Keratinocyte (primary cell): ENCODE results near the gene CFAP157. TPM values are rescaled to one million over a fixed set of nuclear protein-coding genes. Genes with fewer than 3 reads are reported as not detected.

Experiments
- DNase-seq: peaks from one replicate; pipeline ENCODE4 v3.0.0-alpha.2; 2011; ENCODE audit warnings: low read depth, missing footprints, low spot score
- FAIRE-seq: peaks from 2 replicates; lab custom pipeline; 2011; peaks lifted over from hg19 to GRCh38; lab: Jason Lieb, UNC
- H2AFZ ChIP-seq: 2 replicates; pipeline ENCODE4 v1.6.0; 2012; ENCODE audit warnings: low read length, control low read depth, inconsistent platforms; ENCODE audit not compliant: control insufficient read depth
- H3K27ac ChIP-seq: 2 replicates; pipeline ENCODE4 v1.5.1; 2011; ENCODE audit warnings: low read length; ENCODE audit not compliant: control insufficient read depth, insufficient read depth
- H3K27me3 ChIP-seq: 3 replicates; pipeline ENCODE4 v1.6.0; 2011; ENCODE audit warnings: low read length; ENCODE audit not compliant: control insufficient read depth, insufficient read depth; ENCODE audit errors: extremely low read depth
- H3K36me3 ChIP-seq, 2 experiments: 2 replicates in 1 of 2; 3 replicates in 1 of 2; pipeline ENCODE4 v1.5.1; 2011; ENCODE audit warnings: low read length in 2 of 2, mild to moderate bottlenecking in 1 of 2; ENCODE audit not compliant: control insufficient read depth in 2 of 2, insufficient read depth in 2 of 2; ENCODE audit errors: extremely low read depth in 1 of 2
- H3K4me1 ChIP-seq: 3 replicates; pipeline ENCODE4 v1.5.1; 2011; ENCODE audit warnings: low read length; ENCODE audit not compliant: control insufficient read depth, insufficient read depth; ENCODE audit errors: extremely low read depth
- H3K4me2 ChIP-seq: 3 replicates; pipeline ENCODE4 v1.6.0; 2011; ENCODE audit warnings: low read depth, low read length; ENCODE audit not compliant: control insufficient read depth, insufficient read depth; ENCODE audit errors: extremely low read depth
- H3K4me3 ChIP-seq, 3 experiments: fragments of 200-600 bp in 1 of 3; sonication (generic) in 1 of 3; 2 replicates in 2 of 3; 3 replicates in 1 of 3; pipeline ENCODE4 v1.5.1; 2011 to 2016; ENCODE audit warnings: low read length in 3 of 3, mild to moderate bottlenecking in 3 of 3, control low read depth in 2 of 3, inconsistent platforms in 1 of 3, low read depth in 1 of 3, mixed read lengths in 1 of 3, mixed run types in 1 of 3, moderate library complexity in 1 of 3; ENCODE audit not compliant: control insufficient read depth in 2 of 3, insufficient read depth in 2 of 3; ENCODE audit errors: extremely low read depth in 1 of 3
- H3K79me2 ChIP-seq: 2 replicates; pipeline ENCODE4 v1.6.0; 2012; ENCODE audit warnings: low read length; ENCODE audit not compliant: control insufficient read depth, insufficient read depth
- H3K9ac ChIP-seq: 3 replicates; pipeline ENCODE4 v1.6.0; 2011; ENCODE audit warnings: low read length; ENCODE audit not compliant: control insufficient read depth, insufficient read depth; ENCODE audit errors: extremely low read depth
- H3K9me1 ChIP-seq: 3 replicates; pipeline ENCODE4 v1.6.0; 2011; ENCODE audit warnings: low read length; ENCODE audit not compliant: control insufficient read depth, insufficient read depth; ENCODE audit errors: extremely low read depth
- H3K9me3 ChIP-seq: 2 replicates; pipeline ENCODE4 v1.5.1; 2012; ENCODE audit warnings: low read depth, low read length; ENCODE audit not compliant: control insufficient read depth
- H4K20me1 ChIP-seq: 3 replicates; pipeline ENCODE4 v1.6.0; 2011; ENCODE audit warnings: low read length; ENCODE audit not compliant: control insufficient read depth, insufficient read depth; ENCODE audit errors: extremely low read depth
- EZH2 ChIP-seq: IDR thresholded peaks from one replicate; pipeline ENCODE4 v1.6.1; 2012; ENCODE audit warnings: inconsistent platforms, mild to moderate bottlenecking, low read length, moderate library complexity
- dilution Hi-C: fragments of 300-500 bp; cut with MboI; formaldehyde crosslinking; loops from one replicate; pipeline ENCODE4 v1.7.0; 2020; ENCODE audit warnings: low sequenced_read_pairs; ENCODE audit not compliant: extremely low pct_ligation_motif_present
- polyA plus RNA-seq, 5 experiments: library from polyadenylated mRNA; depleted of rRNA in 3 of 5; stranded (reverse) in 3 of 5; stranded (forward) in 1 of 5; unstranded in 1 of 5; fragments of >200 nt; gene quantifications; 1 replicate in 1 of 5; 2 replicates in 3 of 5; 3 replicates in 1 of 5; pipeline versions ENCODE4 v1.2.1 to v1.2.3, GENCODE V29; 2011 to 2012; ENCODE audit warnings: missing spikeins in 2 of 5, low read depth in 1 of 5, low replicate concordance in 1 of 5
- TF ChIP-seq, protein P1 (sequence below), 3 experiments: IDR thresholded peaks in 1 of 3; conservative IDR thresholded peaks in 1 of 3; optimal IDR thresholded peaks in 1 of 3; 2 replicates in 2 of 3; 3 replicates in 1 of 3; pipeline versions ENCODE3 to v1.5.1; 2011; ENCODE audit warnings: low read length in 3 of 3, mild to moderate bottlenecking in 3 of 3, moderate library complexity in 2 of 3, control low read depth in 1 of 3, inconsistent platforms in 1 of 3; ENCODE audit not compliant: insufficient read depth in 2 of 3; ENCODE audit errors: extremely low read depth in 1 of 3

CFAP157 gene
- polyA plus RNA-seq, 1 donor (not counting 4 experiments of a cell fraction or from before 2014, with no cell fraction given) = not detected

DNA sequence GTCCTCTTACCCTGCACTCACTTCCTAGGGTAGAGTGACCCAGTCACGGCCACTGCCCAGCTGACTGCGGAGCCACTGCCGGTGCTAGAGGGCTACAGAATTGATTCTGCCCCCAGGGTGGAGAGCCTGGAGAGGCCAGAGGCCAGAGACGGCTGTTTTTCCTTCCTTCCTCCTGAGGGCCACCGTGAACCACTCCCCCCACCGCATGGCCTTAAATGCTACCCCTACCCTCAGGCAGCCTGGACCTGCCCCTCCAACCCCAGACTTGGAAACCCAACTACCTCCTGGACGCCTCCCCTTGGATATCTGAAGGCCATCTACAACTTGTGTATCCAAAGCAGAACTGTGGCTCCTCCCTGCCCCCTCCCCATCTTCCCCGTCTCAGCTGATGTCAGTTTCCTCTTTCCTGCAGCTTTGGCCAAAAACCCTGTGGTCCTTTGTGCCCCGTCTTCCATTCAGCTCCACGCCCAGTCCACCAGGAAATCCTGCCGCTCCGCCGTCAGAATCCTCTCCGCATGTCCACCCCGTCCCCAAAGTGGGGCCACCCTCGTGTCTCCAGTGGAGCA lies 55.4 kb downstream of the CFAP157 start:
- Histone ChIP-seq H4K20me1 (no peaks in the 10 kb centered on the region), H3K9me3 (no peaks in the 10 kb centered on the region), H3K4me1 (no peaks in the 10 kb centered on the region), H3K9me1 (no peaks in the 10 kb centered on the region), H3K9ac (no peak overlapping the region), H3K27ac (no peak overlapping the region), H2AFZ (no peak overlapping the region), H3K27me3 (peaks cover 3% of the 10 kb centered on the region), H3K4me2 (no peak overlapping the region), H3K36me3 (no peaks in the 10 kb centered on the region), H3K4me3 (no peak overlapping the region), H3K79me2 (no peaks in the 10 kb centered on the region)
- TF ChIP-seq, protein P1, sequence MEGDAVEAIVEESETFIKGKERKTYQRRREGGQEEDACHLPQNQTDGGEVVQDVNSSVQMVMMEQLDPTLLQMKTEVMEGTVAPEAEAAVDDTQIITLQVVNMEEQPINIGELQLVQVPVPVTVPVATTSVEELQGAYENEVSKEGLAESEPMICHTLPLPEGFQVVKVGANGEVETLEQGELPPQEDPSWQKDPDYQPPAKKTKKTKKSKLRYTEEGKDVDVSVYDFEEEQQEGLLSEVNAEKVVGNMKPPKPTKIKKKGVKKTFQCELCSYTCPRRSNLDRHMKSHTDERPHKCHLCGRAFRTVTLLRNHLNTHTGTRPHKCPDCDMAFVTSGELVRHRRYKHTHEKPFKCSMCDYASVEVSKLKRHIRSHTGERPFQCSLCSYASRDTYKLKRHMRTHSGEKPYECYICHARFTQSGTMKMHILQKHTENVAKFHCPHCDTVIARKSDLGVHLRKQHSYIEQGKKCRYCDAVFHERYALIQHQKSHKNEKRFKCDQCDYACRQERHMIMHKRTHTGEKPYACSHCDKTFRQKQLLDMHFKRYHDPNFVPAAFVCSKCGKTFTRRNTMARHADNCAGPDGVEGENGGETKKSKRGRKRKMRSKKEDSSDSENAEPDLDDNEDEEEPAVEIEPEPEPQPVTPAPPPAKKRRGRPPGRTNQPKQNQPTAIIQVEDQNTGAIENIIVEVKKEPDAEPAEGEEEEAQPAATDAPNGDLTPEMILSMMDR (optimal IDR thresholded peaks at IDR 0.05 in 1 of 3, IDR thresholded peaks at IDR 0.05 in 1 of 3, conservative IDR thresholded peaks at IDR 0.05 in 1 of 3; ENCODE audit: extremely low read depth in 1 of 3, insufficient read depth in 2 of 3, low read length in 3 of 3) = no peak
- no peak for TF ChIP-seq EZH2
- no peak for FAIRE-seq
- dilution Hi-C loops = no loop called here
- no peak for DNase-seq

DNA sequence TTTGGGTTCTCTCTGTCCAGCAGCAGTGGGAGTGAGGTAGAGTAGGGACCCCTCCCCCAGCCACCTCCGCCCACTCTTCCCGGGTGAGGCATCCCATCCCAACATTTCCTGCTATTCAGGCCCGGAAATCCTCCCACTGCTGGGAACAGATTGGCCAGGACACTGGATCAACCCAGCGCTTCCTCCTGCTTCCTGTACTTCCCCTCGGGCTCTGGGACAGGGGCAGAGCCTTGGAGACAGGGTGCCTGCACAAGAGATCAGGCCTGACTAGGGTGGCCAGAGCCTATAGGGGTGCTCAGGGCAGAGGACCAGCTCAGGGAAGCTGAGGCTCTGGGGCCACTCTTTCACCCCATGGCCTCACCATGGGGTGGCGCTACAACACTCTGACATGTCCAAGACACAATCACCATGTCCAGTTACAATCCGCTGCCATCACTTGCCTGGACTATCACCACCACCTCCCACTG lies 57.2 kb downstream of the CFAP157 start:
- no peak overlapping the region for H3K27ac ChIP-seq
- no peak overlapping the region for H2AFZ ChIP-seq
- H3K4me3 ChIP-seq = no peak overlapping the region
- TF ChIP-seq, protein P1 (optimal IDR thresholded peaks at IDR 0.05 in 1 of 3, IDR thresholded peaks at IDR 0.05 in 1 of 3, conservative IDR thresholded peaks at IDR 0.05 in 1 of 3; ENCODE audit: extremely low read depth in 1 of 3, insufficient read depth in 2 of 3, low read length in 3 of 3) = peak in 2 of 3 experiments; percentile 33 to 55
- no peak for TF ChIP-seq EZH2
- no peaks in the 10 kb centered on the region for H3K9me1 ChIP-seq
- H3K79me2 ChIP-seq = no peaks in the 10 kb centered on the region
- no peak for FAIRE-seq
- no peaks in the 10 kb centered on the region for H3K4me1 ChIP-seq
- dilution Hi-C loops = no loop called here
- H3K27me3 ChIP-seq = peaks cover 3% of the 10 kb centered on the region
- H3K9me3 ChIP-seq = no peaks in the 10 kb centered on the region
- H3K36me3 ChIP-seq = no peaks in the 10 kb centered on the region
- no peak for DNase-seq
- no peaks in the 10 kb centered on the region for H4K20me1 ChIP-seq
- no peak overlapping the region for H3K9ac ChIP-seq
- no peak overlapping the region for H3K4me2 ChIP-seq
